Breast epithelium (tissue), 4 donors: Measurements from ENCODE around the gene POLR3H. TPM values are rescaled to one million over a fixed set of nuclear protein-coding genes. Genes with fewer than 3 reads are reported as not detected.
A peak's percentile ranks its signal among the peaks of the same experiment; 100 is the strongest.

Experiments
- DNase-seq, 2 donors: peaks; one replicate each; pipeline ENCODE4 v3.0.0-alpha.2; 2019; ENCODE audit warnings: low spot score in 2 of 2
- H3K27ac ChIP-seq, 2 donors: fragments of 200-600 bp; sonication (generic) in 1 of 2; one replicate each; pipeline ENCODE4 v1.5.1; 2016 to 2019; ENCODE audit warnings: mild to moderate bottlenecking in 1 of 2
- H3K27me3 ChIP-seq, 2 donors: fragments of 200-600 bp; sonication (generic) in 1 of 2; one replicate each; pipeline versions ENCODE4 v1.5.1 to v1.6.0; 2017 to 2019; ENCODE audit warnings: control low read depth in 1 of 2, mild to moderate bottlenecking in 1 of 2
- H3K36me3 ChIP-seq: fragments of 200-600 bp; one replicate; pipeline ENCODE4 v1.5.1; 2019
- H3K4me1 ChIP-seq, 2 donors: fragments of 200-600 bp; sonication (generic); one replicate each; pipeline ENCODE4 v1.5.1; 2016 to 2019; ENCODE audit warnings: control low read depth in 1 of 2
- H3K4me3 ChIP-seq, 3 donors: fragments of 200-600 bp; sonication (generic); 1 replicate in 2 of 3; 2 replicates in 1 of 3; pipeline ENCODE4 v1.5.1; 2016 to 2019; ENCODE audit warnings: mild to moderate bottlenecking in 3 of 3, moderate library complexity in 2 of 3
- H3K9me3 ChIP-seq, 2 donors: fragments of 200-600 bp; sonication (generic) in 1 of 2; one replicate each; pipeline ENCODE4 v1.5.1; 2016 to 2019; ENCODE audit warnings: control low read depth in 1 of 2
- CTCF ChIP-seq, 3 donors: fragments of 450-650 bp; IDR thresholded peaks; one replicate each; pipeline ENCODE4 v1.5.1; 2016 to 2017; ENCODE audit warnings: antibody characterized with exemption in 3 of 3, mild to moderate bottlenecking in 3 of 3, moderate library complexity in 3 of 3
- POLR2A ChIP-seq: fragments of 450-650 bp; IDR thresholded peaks from one replicate; pipeline ENCODE4 v1.6.1; 2016; ENCODE audit warnings: antibody characterized with exemption, mild to moderate bottlenecking, moderate library complexity
- POLR2AphosphoS5 ChIP-seq, 3 donors: sonication (generic); formaldehyde crosslinking; IDR thresholded peaks; one replicate each; pipeline ENCODE4 v1.6.1; 2017; ENCODE audit warnings: antibody characterized with exemption in 3 of 3
- intact Hi-C: fragments of 100-400 bp; cut with DNase I; formaldehyde crosslinking; loops from one replicate; pipeline ENCODE4 v1.15.1; 2023; ENCODE audit warnings: low total_unique reads
- total RNA-seq, 3 donors: library from RNA; depleted of rRNA; stranded (reverse); fragments of >200 nt; gene quantifications; one replicate each; pipeline ENCODE4 v1.1.0, GENCODE V29; 2016

The POLR3H gene
- total RNA-seq, 3 donors from 2014 or later, result 18.2 to 26.5 (median 20.2) TPM

- Histone ChIP-seq H3K4me3 (no peak overlapping the region), H3K27me3 (no peaks in the 10 kb centered on the region), H3K36me3 (peaks cover 6% of the 10 kb centered on the region), H3K4me1 (peaks cover 0 to 14% of the 10 kb centered on the region in 2 donors), H3K9me3 (no peaks in the 10 kb centered on the region), H3K27ac (peak overlapping the region; percentile 84 to 88)
- TF ChIP-seq CTCF (IDR thresholded peaks at IDR 0.05) (peak; percentile 53 to 72 (median 62)), POLR2A (no peak)
- DNase-seq, result no peak
- intact Hi-C loops, result no loop called here
Observed at GRCh38 chr22:41526830-41527799, 17.2 kb downstream of the POLR3H start.

- peaks cover 0 to 14% of the 10 kb centered on the region in 2 donors for H3K4me1 ChIP-seq
- intact Hi-C loops, result no loop called here
- H3K9me3 ChIP-seq, result no peaks in the 10 kb centered on the region
- no peak for TF ChIP-seq CTCF (IDR thresholded peaks at IDR 0.05)
- TF ChIP-seq POLR2A, result no peak
- no peak for TF ChIP-seq POLR2AphosphoS5 (IDR thresholded peaks at IDR 0.05)
- DNase-seq, result no peak
- no peak overlapping the region for H3K4me3 ChIP-seq
- peaks cover 2% of the 10 kb centered on the region for H3K36me3 ChIP-seq
- peak overlapping the region; percentile 84 to 88 for H3K27ac ChIP-seq
- no peaks in the 10 kb centered on the region for H3K27me3 ChIP-seq
Observed at GRCh38 chr22:41526226-41526829, 17.9 kb downstream of the POLR3H start.

GRCh38 chr22:41525450-41526225 lies 18.6 kb downstream of the POLR3H start:
- no peak for DNase-seq
- H3K4me1 ChIP-seq, result peaks cover 0 to 14% of the 10 kb centered on the region in 2 donors
- H3K9me3 ChIP-seq, result no peaks in the 10 kb centered on the region
- intact Hi-C loops, result no loop called here
- no peaks in the 10 kb centered on the region for H3K36me3 ChIP-seq
- H3K27ac ChIP-seq, result peak overlapping the region; percentile 84 to 88
- no peaks in the 10 kb centered on the region for H3K27me3 ChIP-seq
- H3K4me3 ChIP-seq, result no peak overlapping the region
- TF ChIP-seq POLR2AphosphoS5 (IDR thresholded peaks at IDR 0.05) (no peak), CTCF (IDR thresholded peaks at IDR 0.05) (no peak), POLR2A (no peak)

- Histone ChIP-seq H3K9me3 (no peaks in the 10 kb centered on the region), H3K27ac (peak overlapping the region; percentile 84 to 88), H3K4me3 (peak overlapping the region in 1 of 3 donors; percentile 15), H3K4me1 (peaks cover 0 to 14% of the 10 kb centered on the region in 2 donors), H3K36me3 (no peaks in the 10 kb centered on the region), H3K27me3 (no peaks in the 10 kb centered on the region)
- no peak for TF ChIP-seq POLR2A
- TF ChIP-seq CTCF (IDR thresholded peaks at IDR 0.05), result no peak
- peak in 1 of 3 donors; percentile 3 for TF ChIP-seq POLR2AphosphoS5 (IDR thresholded peaks at IDR 0.05)
- intact Hi-C loops, result loop anchor here (5.0 kb wide), 1 partner anchor 118 kb away; no protein-coding TSS in a partner anchor
- DNase-seq, result no peak
Observed at GRCh38 chr22:41524809-41525449, 19.3 kb downstream of the POLR3H start.
